ENCODE measurements around the gene L3MBTL4. TPM values are rescaled to one million over a fixed set of nuclear protein-coding genes. Genes with fewer than 3 reads are reported as not detected.

Gene L3MBTL4
- total RNA-seq, 1 experiment from 2014 or later = not detected

DNA sequence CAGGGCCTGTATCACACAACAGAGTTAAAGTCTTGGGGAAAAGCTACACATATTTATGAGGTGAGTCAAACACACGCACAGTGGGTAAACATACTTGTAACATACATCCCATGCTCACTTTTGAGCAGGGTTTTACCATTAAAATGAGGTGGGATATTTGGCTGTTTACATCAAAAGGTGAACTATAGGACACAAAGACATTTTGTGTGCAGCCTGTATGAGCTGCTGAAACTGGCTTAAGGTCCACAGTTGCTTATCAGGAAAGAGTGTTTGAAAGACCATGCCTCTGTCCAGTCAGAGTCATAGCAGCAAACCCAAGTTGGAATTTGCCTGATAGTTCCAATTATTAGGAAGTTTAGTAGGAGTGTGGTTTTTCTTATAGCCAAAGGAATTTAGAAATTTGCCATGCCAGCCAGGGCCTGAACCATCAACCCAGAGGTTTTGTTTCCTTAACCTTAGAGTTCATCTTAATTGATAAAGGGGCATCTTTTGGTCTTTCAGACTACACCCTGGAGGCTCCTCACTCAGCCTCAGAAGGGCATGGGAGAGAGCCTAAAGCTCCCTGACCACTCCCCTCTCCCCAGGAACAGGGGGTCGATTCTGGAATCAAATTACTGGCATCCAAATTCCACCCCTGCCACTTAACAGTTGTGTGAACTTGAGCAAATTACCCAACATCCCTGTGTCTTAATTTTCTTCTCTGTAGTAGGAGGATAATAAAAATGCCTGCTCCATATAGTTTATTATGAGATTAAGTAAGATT is 29.9 kb upstream of the L3MBTL4 start:
- CTCF ChIA-PET = no interaction called here
- H3F3A ChIP-seq (ENCODE audit: insufficient read depth, low read depth) = no peaks in the 10 kb centered on the region
- no peak overlapping the region for H3K4me2 ChIP-seq
- H3K9me2 ChIP-seq (ENCODE audit: insufficient read depth) = no peaks in the 10 kb centered on the region
- H3K4me1 ChIP-seq (replicated peaks; ENCODE audit: insufficient read depth) = no peaks in the 10 kb centered on the region
- DNase-seq = no peak
- H4K20me1 ChIP-seq (ENCODE audit: insufficient read depth) = no peaks in the 10 kb centered on the region
- no peaks in the 10 kb centered on the region for H3K79me2 ChIP-seq (ENCODE audit: low read depth)
- no TSS peak for BruUV-seq (replicated peaks)
- H3K36me3 ChIP-seq (ENCODE audit: low read depth) = no peaks in the 10 kb centered on the region
- POLR2A ChIA-PET (ENCODE audit: unreplicated experiment) = no interaction called here
- H3K27me3 ChIP-seq (ENCODE audit: insufficient read depth, low read depth) = no peaks in the 10 kb centered on the region
- H3K9me3 ChIP-seq (ENCODE audit: insufficient read depth, low read depth) = no peaks in the 10 kb centered on the region
- no peak overlapping the region for H3K27ac ChIP-seq
- H3K4me3 ChIP-seq = no peak overlapping the region
- no peak overlapping the region for H2AFZ ChIP-seq
- TF ChIP-seq EZH2 (IDR thresholded peaks at IDR 0.05; ENCODE audit: low read depth) = no peak
- TF ChIP-seq, protein P1, sequence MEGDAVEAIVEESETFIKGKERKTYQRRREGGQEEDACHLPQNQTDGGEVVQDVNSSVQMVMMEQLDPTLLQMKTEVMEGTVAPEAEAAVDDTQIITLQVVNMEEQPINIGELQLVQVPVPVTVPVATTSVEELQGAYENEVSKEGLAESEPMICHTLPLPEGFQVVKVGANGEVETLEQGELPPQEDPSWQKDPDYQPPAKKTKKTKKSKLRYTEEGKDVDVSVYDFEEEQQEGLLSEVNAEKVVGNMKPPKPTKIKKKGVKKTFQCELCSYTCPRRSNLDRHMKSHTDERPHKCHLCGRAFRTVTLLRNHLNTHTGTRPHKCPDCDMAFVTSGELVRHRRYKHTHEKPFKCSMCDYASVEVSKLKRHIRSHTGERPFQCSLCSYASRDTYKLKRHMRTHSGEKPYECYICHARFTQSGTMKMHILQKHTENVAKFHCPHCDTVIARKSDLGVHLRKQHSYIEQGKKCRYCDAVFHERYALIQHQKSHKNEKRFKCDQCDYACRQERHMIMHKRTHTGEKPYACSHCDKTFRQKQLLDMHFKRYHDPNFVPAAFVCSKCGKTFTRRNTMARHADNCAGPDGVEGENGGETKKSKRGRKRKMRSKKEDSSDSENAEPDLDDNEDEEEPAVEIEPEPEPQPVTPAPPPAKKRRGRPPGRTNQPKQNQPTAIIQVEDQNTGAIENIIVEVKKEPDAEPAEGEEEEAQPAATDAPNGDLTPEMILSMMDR (conservative IDR thresholded peaks at IDR 0.05) = no peak
- intact Hi-C loops (cut with micrococcal nuclease; ENCODE audit: unreplicated experiment) = no loop called here

DNA sequence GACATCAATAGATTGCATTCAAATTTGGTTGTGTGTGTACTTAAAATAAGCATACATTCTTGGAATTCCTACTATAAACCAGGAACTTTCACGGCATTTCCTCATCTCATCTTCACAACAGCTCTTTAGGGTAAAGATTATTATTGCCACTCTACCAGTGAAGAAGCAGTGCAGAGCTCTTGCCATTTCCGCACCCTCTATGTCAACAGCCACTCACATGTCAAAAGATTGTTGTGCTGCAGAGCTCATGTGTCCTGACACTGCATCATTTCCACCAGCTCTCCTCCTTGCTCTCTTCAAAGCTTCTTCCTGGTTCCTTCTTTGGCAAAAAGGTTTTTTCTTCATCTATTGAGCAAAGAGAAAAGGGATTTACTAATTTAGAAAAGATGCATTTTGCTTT is 26.5 kb upstream of the L3MBTL4 start:
- POLR2A ChIA-PET (ENCODE audit: unreplicated experiment) = no interaction called here
- Histone ChIP-seq H3K9me2 (ENCODE audit: insufficient read depth) (no peaks in the 10 kb centered on the region; the same call in 1 of the 2 replicates), H3K36me3 (ENCODE audit: low read depth) (no peaks in the 10 kb centered on the region), H3K27me3 (ENCODE audit: insufficient read depth, low read depth) (no peaks in the 10 kb centered on the region), H4K20me1 (ENCODE audit: insufficient read depth) (no peaks in the 10 kb centered on the region), H3K9me3 (ENCODE audit: insufficient read depth, low read depth) (no peaks in the 10 kb centered on the region), H3K27ac (no peak overlapping the region), H2AFZ (no peak overlapping the region), H3K79me2 (ENCODE audit: low read depth) (no peaks in the 10 kb centered on the region), H3K4me2 (no peak overlapping the region), H3K4me1 (replicated peaks; ENCODE audit: insufficient read depth) (no peaks in the 10 kb centered on the region), H3K4me3 (no peak overlapping the region), H3F3A (ENCODE audit: insufficient read depth, low read depth) (no peaks in the 10 kb centered on the region)
- CTCF ChIA-PET = no interaction called here
- no peak for DNase-seq
- BruUV-seq (replicated peaks) = no TSS peak
- TF ChIP-seq EZH2 (IDR thresholded peaks at IDR 0.05; ENCODE audit: low read depth) = no peak
- TF ChIP-seq, protein P1 (conservative IDR thresholded peaks at IDR 0.05) = no peak
- intact Hi-C loops (cut with micrococcal nuclease; ENCODE audit: unreplicated experiment) = no loop called here

DNA sequence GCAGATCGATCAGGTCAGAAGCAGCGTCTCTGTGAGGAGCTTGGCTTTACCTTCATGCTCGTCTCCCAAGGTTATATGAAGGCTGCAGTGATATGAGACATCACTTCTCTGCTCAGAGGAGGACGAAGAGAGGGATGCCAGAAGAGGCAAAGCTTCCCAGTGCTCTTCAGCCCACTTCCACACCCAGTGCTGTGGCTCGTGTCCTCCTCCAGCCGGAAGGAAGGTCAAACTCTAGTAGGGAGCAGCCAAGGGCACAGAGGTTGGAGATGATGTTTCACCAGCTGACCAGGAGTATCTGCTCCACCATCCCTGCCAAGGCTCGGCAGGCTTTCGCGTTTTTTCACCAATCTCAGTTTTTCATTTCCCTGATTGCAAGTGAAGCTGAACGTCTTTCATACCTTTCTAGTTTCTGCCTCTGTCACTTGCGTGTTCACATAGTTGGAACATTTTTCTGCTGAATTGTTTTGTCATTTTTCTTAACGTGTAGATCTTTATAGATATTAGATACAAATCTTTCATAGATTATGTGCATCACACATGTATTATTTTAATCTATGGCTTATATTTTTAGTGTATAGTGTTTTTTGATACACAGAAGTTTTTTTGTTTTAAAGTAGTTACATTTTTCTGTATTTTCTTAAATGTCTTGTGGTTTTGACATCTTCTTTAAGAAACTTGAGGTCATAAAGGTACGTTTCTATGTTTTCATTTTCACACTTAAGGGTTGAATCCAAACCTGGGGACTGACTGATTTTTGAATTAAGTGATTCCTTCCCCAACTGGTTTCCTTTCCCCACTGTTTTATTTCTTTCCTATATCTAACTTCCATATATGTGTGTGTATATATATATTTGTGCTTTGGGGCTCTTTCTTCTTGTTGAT is 23.5 kb upstream of the L3MBTL4 start:
- CTCF ChIA-PET = no interaction called here
- intact Hi-C loops (cut with micrococcal nuclease; ENCODE audit: unreplicated experiment) = no loop called here
- no peak for DNase-seq
- Histone ChIP-seq H3K4me3 (no peak overlapping the region), H3K36me3 (ENCODE audit: low read depth) (no peaks in the 10 kb centered on the region), H2AFZ (0 out of 2 replicates have a peak overlapping the region, but pooled peaks have one; percentile 28), H3K9me3 (ENCODE audit: insufficient read depth, low read depth) (no peaks in the 10 kb centered on the region), H3K4me2 (no peak overlapping the region), H3K27ac (no peak overlapping the region), H4K20me1 (ENCODE audit: insufficient read depth) (no peaks in the 10 kb centered on the region), H3K79me2 (ENCODE audit: low read depth) (no peaks in the 10 kb centered on the region), H3K27me3 (ENCODE audit: insufficient read depth, low read depth) (peaks cover 4% of the 10 kb centered on the region; the same call in 1 of the 2 replicates), H3K4me1 (replicated peaks; ENCODE audit: insufficient read depth) (no peaks in the 10 kb centered on the region), H3K9me2 (ENCODE audit: insufficient read depth) (no peaks in the 10 kb centered on the region; the same call in 1 of the 2 replicates), H3F3A (ENCODE audit: insufficient read depth, low read depth) (no peaks in the 10 kb centered on the region)
- POLR2A ChIA-PET (ENCODE audit: unreplicated experiment) = no interaction called here
- no TSS peak for BruUV-seq (replicated peaks)
- TF ChIP-seq EZH2 (IDR thresholded peaks at IDR 0.05; ENCODE audit: low read depth) = no peak
- TF ChIP-seq, protein P1 (conservative IDR thresholded peaks at IDR 0.05) = no peak
